MM.1S (cell line): Measurements from ENCODE around the gene DNAJC3.

Experiments
- DNase-seq: peaks from one replicate; pipeline ENCODE4 v3.0.0-alpha.2; 2015
- H2AFZ ChIP-seq: fragments of 300-600 bp; sonication (generic); 2 replicates; pipeline ENCODE4 v1.6.0; 2016; ENCODE audit warnings: antibody characterized with exemption, low read length
- H3F3A ChIP-seq: fragments of 300-600 bp; sonication (generic); 2 replicates; pipeline ENCODE4 v1.6.1; 2016; ENCODE audit warnings: mild to moderate bottlenecking, antibody characterized with exemption, low read length, moderate library complexity, mixed read lengths; ENCODE audit not compliant: insufficient read depth
- H3K27ac ChIP-seq: fragments of 300-600 bp; sonication (generic); 2 replicates; pipeline ENCODE4 v1.5.1; 2016; ENCODE audit warnings: mild to moderate bottlenecking, low read length
- H3K27me3 ChIP-seq: fragments of 300-600 bp; sonication (generic); replicated peaks from 2 replicates; pipeline ENCODE4 v1.6.0; 2016; ENCODE audit warnings: low read length; ENCODE audit not compliant: insufficient read depth
- H3K36me3 ChIP-seq: fragments of 300-600 bp; sonication (generic); replicated peaks from 2 replicates; pipeline ENCODE4 v1.6.1; 2016; ENCODE audit warnings: mild to moderate bottlenecking, low read length, mixed read lengths; ENCODE audit not compliant: insufficient read depth
- H3K4me1 ChIP-seq: fragments of 300-600 bp; sonication (generic); 2 replicates; pipeline ENCODE4 v1.6.1; 2016; ENCODE audit warnings: low read length, mixed read lengths
- H3K4me2 ChIP-seq: fragments of 300-600 bp; sonication (generic); 2 replicates; pipeline ENCODE4 v1.6.0; 2016; ENCODE audit warnings: low read depth, low read length
- H3K4me3 ChIP-seq: fragments of 300-600 bp; sonication (generic); 2 replicates; pipeline ENCODE4 v1.5.1; 2016; ENCODE audit warnings: low read length, mixed read lengths
- H3K79me2 ChIP-seq: fragments of 300-600 bp; sonication (generic); 2 replicates; pipeline ENCODE4 v1.6.1; 2016; ENCODE audit warnings: mixed run types, low read length, mixed read lengths
- H3K9ac ChIP-seq: fragments of 300-600 bp; sonication (generic); 2 replicates; pipeline ENCODE4 v1.6.1; 2016; ENCODE audit warnings: low read length, mixed read lengths
- H3K9me2 ChIP-seq: fragments of 300-600 bp; sonication (generic); replicated peaks from 2 replicates; pipeline ENCODE4 v1.6.1; 2016; ENCODE audit warnings: mild to moderate bottlenecking, low read length, mixed read lengths; ENCODE audit not compliant: insufficient read depth
- H3K9me3 ChIP-seq: fragments of 300-600 bp; sonication (generic); replicated peaks from 2 replicates; pipeline ENCODE4 v1.6.1; 2016; ENCODE audit warnings: mild to moderate bottlenecking, low read length, mixed read lengths; ENCODE audit not compliant: insufficient read depth
- H4K20me1 ChIP-seq: fragments of 300-600 bp; sonication (generic); 2 replicates; pipeline ENCODE4 v1.6.1; 2016; ENCODE audit warnings: mild to moderate bottlenecking, low read length, moderate library complexity, mixed read lengths; ENCODE audit not compliant: insufficient read depth
- EZH2 ChIP-seq: fragments of 300-600 bp; sonication (generic); optimal IDR thresholded peaks from 2 replicates; pipeline ENCODE3; 2017; ENCODE audit warnings: low read depth, mild to moderate bottlenecking, antibody characterized with exemption, low read length, mixed read lengths
- EZH2phosphoT487 ChIP-seq: fragments of 300-600 bp; sonication (generic); IDR thresholded peaks from 2 replicates; pipeline ENCODE4 v1.6.1; 2018; ENCODE audit warnings: antibody characterized with exemption, low read length
- TF ChIP-seq, protein P1 (sequence below): fragments of 300-600 bp; sonication (generic); IDR thresholded peaks from 2 replicates; pipeline ENCODE4 v1.5.1; 2016; ENCODE audit warnings: antibody characterized with exemption, low read length, mixed read lengths

The DNAJC3 gene

DNA sequence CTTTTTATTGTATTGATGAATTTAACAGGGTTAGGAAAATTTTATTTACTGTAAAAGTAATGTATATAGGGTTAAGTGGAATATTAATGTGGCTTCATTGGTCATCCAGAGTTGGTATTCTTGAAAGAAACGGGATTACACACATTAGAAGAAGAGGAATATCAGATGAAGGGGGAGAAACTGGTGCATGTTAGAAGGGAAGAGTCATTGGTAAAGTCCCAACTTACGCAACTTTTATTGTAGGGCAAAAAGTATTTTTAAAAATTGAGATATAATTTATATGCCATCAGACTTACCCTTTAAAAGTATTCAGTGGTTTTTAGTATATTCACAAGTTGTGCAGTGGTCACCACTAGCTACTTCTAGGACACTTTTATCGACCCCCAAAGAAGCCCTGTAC lies 47.3 kb downstream of the DNAJC3 start:
- Histone ChIP-seq H3K27ac (no peak overlapping the region), H3K9me2 (no peaks in the 10 kb centered on the region), H3K79me2 (peaks cover 51% of the 10 kb centered on the region), H3K9ac (no peak overlapping the region), H4K20me1 (no peaks in the 10 kb centered on the region), H3K27me3 (no peaks in the 10 kb centered on the region), H3F3A (no peaks in the 10 kb centered on the region), H3K4me2 (no peak overlapping the region), H3K36me3 (peaks cover 2% of the 10 kb centered on the region; the same call in 1 of the 2 replicates), H3K9me3 (no peaks in the 10 kb centered on the region), H2AFZ (no peak overlapping the region), H3K4me1 (no peaks in the 10 kb centered on the region), H3K4me3 (no peak overlapping the region)
- TF ChIP-seq EZH2phosphoT487 (no peak), EZH2 (no peak)
- TF ChIP-seq, protein P1, sequence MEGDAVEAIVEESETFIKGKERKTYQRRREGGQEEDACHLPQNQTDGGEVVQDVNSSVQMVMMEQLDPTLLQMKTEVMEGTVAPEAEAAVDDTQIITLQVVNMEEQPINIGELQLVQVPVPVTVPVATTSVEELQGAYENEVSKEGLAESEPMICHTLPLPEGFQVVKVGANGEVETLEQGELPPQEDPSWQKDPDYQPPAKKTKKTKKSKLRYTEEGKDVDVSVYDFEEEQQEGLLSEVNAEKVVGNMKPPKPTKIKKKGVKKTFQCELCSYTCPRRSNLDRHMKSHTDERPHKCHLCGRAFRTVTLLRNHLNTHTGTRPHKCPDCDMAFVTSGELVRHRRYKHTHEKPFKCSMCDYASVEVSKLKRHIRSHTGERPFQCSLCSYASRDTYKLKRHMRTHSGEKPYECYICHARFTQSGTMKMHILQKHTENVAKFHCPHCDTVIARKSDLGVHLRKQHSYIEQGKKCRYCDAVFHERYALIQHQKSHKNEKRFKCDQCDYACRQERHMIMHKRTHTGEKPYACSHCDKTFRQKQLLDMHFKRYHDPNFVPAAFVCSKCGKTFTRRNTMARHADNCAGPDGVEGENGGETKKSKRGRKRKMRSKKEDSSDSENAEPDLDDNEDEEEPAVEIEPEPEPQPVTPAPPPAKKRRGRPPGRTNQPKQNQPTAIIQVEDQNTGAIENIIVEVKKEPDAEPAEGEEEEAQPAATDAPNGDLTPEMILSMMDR = no peak
- no peak for DNase-seq

DNA sequence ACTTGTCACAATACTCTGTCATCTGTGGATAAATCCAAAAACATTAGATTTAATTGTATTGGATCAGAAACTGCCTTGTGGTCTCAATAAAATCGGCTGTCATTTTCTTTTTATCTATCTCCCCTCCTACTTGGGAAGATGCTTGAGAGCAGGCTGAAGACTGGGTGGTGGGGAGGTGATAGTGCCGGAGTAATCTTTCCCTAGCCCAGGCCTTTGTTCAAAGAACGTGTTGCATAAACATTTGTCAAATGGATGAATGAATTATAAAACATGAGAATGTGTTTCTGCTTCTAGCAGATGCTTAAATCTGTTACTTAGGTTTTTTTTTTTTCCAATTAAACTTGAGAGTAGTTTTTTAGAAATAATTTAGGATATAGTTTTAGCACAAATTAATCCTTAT lies 49.9 kb downstream of the DNAJC3 start:
- TF ChIP-seq EZH2phosphoT487 (no peak), EZH2 (no peak)
- TF ChIP-seq, protein P1 = no peak
- no peaks in the 10 kb centered on the region for H3K27me3 ChIP-seq
- peaks cover 53% of the 10 kb centered on the region for H3K79me2 ChIP-seq
- no peaks in the 10 kb centered on the region for H3F3A ChIP-seq
- H3K4me3 ChIP-seq = no peak overlapping the region
- H3K9ac ChIP-seq = no peak overlapping the region
- no peaks in the 10 kb centered on the region for H3K9me2 ChIP-seq
- peaks cover 2% of the 10 kb centered on the region; the same call in 1 of the 2 replicates for H3K36me3 ChIP-seq
- H3K9me3 ChIP-seq = no peaks in the 10 kb centered on the region
- H3K27ac ChIP-seq = no peak overlapping the region
- no peak overlapping the region for H2AFZ ChIP-seq
- H4K20me1 ChIP-seq = no peaks in the 10 kb centered on the region
- DNase-seq = no peak
- H3K4me1 ChIP-seq = no peaks in the 10 kb centered on the region
- H3K4me2 ChIP-seq = no peak overlapping the region

DNA sequence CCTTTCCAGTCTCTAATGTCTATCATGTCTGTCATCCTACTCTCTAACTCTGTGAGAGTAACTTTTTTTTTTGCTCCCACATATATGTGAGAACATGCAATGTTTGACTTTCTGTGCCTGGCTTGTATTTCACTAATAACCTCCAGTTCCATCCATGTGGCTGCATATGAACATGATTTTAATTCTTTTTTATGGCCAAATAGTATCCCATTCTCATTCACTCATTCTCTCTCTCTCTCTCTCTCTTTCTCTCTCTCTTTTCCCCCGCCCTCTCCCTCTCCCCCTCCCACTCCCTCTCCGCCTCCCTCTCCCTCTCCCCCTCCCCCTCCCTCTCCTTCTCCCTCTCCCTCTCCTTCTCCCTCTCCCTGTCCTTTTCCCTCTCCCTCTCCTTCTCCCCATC lies 52.0 kb downstream of the DNAJC3 start:
- H3K9ac ChIP-seq = no peak overlapping the region
- H3K4me1 ChIP-seq = no peaks in the 10 kb centered on the region
- no peaks in the 10 kb centered on the region for H3K9me3 ChIP-seq
- TF ChIP-seq EZH2phosphoT487 (no peak), EZH2 (no peak)
- TF ChIP-seq, protein P1 = no peak
- no peak overlapping the region for H3K4me2 ChIP-seq
- H2AFZ ChIP-seq = no peak overlapping the region
- no peaks in the 10 kb centered on the region; the same call in 1 of the 2 replicates for H3K36me3 ChIP-seq
- H4K20me1 ChIP-seq = no peaks in the 10 kb centered on the region
- no peaks in the 10 kb centered on the region for H3K9me2 ChIP-seq
- DNase-seq = no peak
- H3K27me3 ChIP-seq = no peaks in the 10 kb centered on the region
- H3K79me2 ChIP-seq = peaks cover 58% of the 10 kb centered on the region
- no peaks in the 10 kb centered on the region for H3F3A ChIP-seq
- H3K27ac ChIP-seq = no peak overlapping the region
- no peak overlapping the region for H3K4me3 ChIP-seq
